Inflammatory macrophage treated with lipopolysaccharide for 1 hour (primary cell): ENCODE data around the gene MSH2.
"Not testable (repeated sequence)": the region's sequence is repeated elsewhere in the genome, so short reads cannot be mapped to it uniquely, and the experiment has no call there.

Experiments used
- DNase-seq, 2 donors: peaks; one replicate each; pipeline ENCODE4 v3.0.0-alpha.2; 2020 to 2022

Gene MSH2

DNA sequence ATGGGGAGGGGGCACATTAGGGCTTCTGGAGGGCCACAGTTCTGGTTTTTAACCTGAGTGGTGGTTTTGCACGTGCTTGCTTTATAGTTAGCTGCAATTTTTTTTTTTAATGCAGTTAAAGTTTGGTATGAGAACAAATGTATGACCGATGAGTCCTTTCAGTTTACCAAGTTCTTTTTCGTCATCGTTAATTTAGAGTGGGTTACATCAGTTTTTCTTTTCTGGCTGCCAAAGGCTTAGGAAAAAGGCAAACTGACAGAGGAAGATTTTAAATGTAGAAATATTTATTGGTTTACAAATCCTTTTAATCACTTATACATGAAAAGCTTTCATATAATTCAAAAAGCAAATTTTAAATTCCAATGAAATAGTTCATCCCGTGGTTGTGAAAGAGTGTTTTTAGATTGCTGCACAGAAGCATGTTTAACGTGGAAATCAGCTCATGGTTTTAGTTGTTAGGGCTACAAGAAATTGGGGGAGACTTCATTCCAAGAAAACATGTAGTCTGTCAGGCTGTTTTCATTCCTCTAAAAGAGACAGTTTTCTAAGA lies 82.9 kb downstream of the MSH2 start:
- no peak for DNase-seq

DNA sequence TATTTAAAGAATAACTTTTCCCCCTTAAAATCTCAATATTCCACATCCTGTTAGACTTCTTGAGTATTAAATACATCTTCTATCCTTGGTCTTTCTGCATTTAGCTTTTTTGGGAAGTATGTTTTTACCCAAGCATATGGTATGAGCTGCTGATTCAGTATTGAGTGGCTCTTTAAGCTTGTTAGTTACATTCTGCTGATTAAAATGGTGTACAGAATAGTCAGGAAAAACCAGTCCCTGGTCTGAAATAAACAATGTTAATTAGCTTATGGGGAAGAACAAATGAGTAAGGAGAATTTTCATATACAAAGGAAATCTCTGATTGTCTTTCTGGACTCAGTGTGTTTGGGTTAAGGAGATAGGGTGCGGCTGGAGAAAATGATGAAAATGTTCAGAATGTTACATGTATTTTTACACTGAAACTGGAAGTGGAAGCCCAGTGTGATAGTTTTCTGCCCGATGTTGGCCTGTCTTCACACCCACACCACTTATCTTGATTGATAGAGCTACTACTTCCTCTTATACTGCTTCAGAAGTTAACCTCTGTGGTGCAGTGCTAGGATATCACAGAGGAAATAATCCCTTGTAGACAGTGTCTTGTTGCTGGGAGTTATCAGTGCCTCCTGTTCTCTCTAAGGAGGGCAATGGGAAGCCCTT lies 84.0 kb downstream of the MSH2 start:
- peak; percentile 45 to 65 for DNase-seq

DNA sequence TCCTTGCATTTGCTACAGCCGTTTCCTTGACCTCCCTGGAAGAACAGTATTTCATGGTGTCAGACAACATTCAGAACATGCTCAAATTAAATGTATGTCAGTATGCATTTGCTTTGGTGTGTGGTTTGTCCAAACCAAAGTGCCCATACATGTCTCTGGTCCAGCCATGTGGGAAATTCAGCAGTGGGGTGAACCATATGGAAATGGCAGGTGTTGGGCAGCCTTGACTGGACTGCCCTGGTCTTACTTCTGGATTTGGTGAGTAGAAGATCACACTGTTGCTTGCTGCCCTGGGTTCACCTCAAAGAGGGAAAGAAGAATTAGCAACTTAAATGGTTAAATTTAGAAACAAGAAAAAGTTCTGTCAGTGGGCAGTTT lies 84.5 kb downstream of the MSH2 start:
- DNase-seq, result no peak

DNA sequence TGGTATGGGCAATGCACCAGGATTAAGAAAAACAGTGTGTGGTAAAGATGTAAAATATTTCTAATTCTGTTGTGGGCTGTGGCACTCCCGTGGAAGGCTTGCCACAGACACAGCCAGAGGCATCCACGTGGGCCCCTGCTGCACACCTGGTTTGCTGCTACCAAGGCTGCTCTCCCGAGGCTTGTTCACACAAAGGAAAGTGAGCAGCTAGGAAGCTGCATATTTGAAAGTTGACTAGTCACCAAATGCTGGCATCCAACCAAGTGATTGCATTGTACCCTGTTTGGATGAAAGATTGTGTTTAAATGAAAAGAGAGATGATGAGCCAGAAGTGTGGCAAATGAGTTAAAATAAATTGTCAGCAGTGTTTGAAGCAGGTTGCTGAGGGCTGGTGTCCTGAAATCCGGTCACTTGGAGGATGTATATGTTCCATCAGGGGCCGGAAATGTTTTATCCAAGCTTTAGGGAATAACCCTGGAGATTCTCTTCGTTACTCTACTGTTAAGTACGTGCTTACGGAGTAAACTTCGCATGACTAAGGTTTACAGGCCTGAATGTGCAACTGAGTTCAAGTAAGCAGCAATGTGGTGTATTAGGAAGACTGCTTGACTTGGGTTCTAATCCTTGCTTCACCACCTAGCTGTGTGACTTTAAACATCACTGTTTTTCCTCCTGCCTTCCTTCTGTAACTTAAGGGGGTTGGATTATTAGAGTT lies 86.1 kb downstream of the MSH2 start:
- DNase-seq, result no peak

DNA sequence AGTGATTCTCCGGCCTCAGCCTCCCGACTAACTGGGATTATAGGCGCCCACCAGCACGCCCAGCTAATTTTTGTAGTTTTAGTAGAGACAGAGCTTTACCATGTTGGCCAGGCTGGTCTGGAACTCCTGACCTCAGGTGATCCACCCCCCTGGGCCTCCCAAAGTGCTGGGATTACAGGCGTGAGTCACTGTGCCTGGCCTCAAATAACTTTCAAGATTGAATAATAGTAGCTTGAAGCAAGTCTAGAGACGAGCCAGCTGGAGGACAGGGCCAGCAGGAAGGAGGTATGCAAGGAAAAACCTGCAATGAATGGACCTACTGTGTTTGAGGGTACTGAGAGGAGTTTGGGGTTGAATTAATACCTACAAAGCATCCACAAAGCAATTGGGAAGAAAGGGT lies 87.5 kb downstream of the MSH2 start:
- no peak for DNase-seq

DNA sequence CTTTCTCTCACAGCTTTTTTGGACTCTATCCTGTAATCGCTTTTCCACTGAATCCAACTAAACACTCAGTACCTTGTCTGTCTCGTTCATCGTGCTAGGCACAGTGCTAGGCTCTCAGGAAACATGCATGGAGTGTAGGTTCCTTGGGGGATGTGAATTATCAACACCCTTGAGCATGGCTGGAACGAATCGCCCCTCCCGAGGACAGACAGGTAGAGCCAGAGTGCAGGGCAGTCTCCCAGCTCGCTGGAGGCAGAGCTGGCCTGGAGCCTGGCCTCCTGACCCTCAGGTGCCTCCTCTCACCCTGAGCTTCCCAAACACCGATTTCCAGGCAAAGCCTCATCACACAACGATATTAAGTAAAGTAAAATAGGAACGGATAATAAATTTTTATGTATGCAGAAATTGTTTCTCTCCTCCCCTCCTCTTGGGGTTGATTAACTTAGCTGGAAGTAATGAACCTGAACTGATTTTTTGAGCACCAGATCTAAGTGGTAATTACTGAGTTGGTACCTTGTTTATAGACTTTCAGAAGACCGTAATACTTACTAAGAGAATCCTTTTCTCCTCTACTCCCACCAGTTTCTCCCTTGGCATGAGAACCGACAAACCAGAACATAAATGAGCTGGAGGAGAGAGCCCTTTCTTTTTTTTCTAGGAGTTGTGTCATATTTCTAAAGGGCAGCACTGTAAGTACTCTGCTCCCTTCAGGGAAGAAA lies 90.5 kb downstream of the MSH2 start:
- no peak for DNase-seq

DNA sequence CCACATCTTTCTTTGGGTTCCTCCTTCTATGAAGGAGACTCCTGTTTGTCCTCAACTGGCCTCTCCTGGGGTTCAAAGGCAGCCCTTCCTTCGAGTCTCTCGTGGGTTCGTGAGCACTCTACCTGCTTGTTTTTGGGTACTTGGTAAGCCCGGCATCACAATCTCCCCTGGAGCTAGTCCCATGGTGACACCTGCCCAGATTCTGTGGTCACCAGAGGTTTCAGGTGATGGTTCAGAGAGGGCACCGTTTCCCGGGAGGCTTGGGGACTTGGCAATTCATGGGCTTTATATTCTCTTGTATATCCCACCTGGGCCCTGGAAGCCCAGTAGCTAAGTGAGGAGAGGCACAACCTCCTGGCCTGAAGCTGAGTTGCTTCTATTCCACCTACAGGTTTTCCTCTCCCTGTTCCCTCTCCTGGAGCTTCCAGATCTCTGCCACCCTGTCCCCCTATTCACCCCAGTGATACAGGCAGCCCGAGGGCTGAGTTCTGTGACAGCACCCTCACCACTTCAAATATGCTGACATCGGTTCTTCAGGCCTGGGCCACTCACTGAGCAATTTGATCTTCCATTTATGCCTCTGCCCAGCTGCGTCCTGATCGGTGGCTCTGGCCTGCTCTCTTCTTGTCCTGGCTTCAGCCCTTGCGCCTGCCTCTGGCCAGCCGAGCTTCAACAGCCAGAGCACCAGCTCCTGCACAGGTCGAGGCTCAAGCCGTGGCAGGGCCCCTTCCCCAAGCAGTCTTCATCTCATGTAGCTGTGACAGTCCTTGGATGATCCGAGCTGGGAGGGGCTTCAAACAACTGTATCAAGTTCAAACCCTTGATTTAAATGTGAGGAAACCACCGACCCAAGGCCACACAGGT lies 91.5 kb downstream of the MSH2 start:
- DNase-seq, result no peak

DNA sequence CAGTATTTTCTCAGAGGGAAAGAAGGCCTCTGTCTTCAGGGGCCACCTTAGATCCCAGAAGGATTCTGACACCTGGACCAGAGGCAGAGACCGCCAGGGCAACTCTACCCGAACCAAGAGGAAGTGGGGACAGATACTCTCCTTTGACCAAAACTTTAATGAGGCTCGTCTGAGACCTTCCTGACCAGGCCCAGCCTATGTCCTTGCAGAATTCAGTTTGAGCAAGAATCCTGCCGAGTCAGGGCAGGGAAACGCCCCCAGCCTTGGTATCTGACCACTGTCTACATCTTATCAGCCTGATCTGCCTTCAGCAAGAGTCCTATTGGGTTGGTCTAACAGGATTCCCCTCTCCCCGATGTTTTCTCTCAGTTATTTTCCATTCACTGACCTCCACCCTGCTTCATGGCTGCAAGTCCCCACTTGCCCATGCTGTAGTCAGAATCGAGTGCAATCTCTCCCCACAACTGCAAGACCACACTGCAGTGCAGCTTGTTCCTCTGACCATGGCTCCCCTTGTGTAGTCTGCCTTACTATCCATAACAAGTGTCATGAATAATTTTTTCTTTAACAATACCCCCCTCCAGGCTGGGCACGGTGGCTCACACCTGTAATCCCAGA lies 95.0 kb downstream of the MSH2 start:
- no peak for DNase-seq

DNA sequence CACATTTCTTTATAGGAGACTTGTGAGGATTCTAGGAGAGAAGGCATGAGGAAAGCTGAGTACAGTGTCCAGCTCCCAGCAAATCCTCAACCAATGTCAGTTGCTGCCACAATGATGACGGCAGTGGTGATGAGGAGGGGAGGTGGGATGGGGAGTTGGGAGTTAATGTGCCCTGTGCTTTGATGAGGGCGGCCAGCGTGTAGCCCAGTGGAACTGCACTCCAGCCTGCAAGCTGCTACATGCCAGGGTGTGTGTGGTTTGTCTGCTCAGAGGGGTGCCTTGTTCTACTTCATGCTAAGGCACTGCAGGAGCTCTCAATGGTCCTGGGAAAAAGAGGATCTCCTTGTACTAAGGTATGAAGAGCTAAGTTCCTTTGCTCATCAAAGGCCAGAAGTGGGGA lies 96.1 kb downstream of the MSH2 start:
- DNase-seq, result no peak

DNA sequence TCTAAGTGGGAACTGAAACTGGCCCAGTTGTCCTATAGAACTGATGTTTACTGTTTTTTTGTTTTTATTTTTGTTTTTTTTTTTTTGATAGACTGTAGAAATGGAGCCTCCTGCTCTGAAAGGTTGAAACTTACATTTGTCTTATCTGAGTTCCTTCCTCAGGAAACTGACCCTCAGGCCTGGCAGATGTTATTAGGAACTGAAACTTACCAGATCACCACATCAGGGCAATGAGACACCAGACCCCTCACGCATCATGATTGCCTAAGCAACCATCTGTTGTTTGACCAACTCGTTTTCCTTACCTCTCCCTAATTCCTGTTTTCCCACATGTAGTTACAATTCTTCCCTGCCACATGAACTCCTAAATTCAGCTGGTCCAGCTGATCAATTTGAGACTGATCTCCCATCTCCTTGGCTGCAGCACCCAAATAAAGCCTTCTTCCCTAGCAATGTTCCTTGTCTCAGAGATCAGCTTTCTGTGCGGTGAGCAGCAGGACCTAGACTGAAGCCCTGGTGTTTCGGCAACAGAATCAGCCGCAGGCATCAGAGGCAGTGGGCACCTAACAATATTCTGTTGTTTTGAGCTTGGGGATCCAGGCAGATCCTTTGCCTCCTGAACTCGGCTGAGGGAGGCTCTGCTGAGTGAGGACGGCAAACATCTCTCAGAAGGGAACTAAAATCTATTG lies 96.8 kb downstream of the MSH2 start:
- no peak for DNase-seq

DNA sequence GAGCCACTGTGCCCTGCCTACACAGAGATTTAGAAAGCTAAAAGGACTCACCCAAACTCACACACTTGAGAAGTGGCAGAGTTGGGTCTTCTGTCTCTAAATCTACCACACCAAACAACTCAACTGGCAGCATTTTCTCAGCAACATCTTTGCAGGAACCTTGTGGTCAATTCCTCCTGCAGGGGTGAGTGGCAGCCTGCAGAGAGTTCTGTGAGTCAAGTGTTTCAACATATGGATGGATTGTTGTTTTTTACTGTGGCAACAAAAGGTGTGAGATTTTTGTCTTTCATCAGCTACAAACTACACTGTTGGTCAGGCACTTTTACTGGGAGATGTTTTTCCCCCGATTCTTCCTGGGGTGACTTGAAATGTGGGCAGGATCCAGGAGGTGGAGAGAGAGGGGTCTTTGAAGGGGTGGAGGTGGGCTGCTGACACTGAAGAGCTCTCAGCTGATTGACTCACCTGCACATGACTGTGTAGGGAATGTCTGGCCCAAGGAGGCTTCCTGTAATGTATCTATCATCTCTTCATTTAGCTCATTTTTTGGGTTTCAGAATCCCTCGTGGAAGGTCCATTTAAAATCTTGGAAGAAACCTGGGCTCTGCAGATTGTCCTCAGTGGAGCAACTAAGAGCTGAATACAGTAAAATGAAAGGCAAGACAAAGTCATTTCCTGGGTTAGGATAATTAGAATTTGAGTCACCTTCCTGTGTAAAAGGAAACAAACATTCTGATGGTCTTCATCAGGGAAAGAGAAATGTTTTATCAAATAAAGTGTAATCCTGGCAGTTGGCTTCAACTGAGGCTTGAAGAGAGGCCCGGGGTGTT lies 98.6 kb downstream of the MSH2 start:
- DNase-seq, result no peak

DNA sequence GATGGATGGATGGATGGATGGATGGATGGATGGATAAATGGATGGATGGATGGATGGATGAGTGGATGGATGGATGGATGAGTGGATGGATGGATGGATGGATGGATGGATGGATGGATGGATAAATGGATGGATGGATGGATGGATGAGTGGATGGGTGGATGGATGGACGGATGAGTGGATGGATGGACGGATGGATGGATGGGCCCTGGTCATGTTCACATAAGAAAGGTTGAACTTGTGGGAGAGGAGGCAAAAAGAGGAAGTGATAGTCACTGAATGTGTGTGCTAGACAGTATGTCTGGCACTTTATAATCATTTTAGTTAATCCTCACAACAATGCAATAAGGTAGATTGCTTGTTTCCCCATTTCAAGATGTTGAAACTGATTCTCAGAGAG lies 99.5 kb downstream of the MSH2 start:
- not testable (repeated sequence) for DNase-seq

DNA sequence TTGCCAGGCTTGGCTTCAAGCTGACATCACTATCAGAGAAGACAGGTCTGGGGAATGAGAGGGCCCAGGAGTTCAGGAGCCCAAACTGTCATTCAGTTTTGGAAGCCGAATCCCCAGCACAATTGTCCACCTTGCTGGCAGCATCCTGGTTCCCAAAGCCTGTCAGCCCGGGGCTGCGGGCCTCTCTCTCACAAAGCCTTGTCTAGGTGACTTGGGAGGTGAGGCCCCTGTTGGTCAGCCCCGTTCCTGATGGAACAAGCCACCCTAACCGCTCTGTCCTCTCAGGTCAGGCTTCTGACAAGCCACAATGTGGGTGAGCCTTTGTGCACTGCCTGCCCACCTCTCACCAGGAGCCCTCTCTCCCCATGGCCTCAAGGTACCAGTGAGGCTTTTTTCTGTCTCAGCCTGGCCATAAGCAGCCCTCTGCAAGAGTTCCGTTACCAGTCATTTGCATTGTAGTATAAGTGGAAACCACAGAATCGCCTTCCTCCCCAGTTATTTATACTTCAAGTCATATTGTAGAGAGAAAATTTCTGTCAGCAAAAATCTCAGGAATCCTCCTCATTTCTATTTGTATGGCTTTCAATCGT lies 100.6 kb downstream of the MSH2 start:
- DNase-seq, result no peak

DNA sequence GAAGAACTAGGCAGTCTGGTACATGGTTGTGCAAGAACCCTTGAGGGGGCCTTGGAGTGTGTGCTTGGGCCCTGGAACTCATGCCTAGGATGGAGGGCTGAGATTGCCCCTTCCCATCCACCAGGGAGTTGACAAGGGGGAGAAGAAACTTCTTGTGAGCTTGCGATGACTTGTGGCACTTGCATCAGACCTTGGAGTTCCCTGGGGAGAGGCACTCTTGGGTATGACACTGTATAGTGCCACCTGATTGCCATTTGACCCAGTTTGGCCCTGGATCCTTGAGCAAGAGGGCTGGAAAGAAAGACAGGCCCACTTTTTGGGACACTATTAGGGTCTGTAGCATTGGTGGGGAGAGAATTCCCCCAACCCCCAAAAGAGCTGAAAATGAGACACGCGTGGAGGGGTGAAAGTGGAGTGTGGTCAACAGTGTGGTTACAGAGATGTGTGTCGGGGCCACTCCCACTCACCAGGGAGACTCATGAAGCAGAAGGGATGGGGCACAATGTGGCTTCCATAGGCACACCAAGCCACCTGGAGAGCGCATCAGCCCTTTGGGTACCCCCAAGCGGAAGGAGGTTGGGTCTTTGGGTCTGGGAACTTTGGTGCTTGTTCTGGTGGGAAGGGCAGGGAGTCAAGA lies 101.3 kb downstream of the MSH2 start:
- DNase-seq, result no peak

DNA sequence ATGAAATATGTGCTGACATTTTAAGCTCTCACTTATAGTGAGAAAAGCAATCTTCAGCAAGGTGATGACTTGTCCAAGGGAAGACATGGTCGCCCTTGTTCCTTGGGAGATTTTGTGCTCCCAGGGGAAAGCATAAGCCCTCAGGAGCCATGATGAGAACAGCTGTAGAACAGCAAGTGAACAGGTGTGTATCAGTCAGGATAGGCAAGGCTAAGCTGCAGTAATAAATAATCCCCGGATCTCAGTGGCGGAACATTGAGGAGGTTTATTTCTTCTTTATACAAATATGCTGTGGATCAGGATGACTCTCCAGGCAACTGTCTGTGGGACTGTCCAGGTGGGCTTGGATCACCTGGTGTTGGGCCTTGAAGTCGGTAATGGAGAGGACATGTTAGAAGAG lies 103.1 kb downstream of the MSH2 start:
- DNase-seq, result no peak

DNA sequence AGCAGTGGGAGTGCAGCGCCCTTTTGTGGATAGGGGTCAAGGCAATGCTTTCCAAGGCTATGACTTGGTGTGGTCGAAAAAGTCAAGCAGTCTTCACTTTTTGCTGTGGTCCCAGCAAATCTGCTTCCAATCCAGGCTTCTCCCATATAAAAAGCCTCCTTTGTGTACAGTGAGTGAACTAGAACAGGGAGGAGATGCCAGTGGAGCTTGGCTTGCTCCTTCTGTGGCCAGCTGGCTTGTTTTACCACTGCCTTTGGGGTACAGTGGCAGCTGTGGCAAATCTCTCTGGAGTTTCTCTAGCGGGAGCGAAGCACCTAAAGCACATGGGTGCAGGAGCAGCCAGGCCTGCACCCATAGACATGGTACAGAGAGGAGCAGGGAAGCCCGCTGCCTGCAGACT lies 103.5 kb downstream of the MSH2 start:
- DNase-seq, result no peak

DNA sequence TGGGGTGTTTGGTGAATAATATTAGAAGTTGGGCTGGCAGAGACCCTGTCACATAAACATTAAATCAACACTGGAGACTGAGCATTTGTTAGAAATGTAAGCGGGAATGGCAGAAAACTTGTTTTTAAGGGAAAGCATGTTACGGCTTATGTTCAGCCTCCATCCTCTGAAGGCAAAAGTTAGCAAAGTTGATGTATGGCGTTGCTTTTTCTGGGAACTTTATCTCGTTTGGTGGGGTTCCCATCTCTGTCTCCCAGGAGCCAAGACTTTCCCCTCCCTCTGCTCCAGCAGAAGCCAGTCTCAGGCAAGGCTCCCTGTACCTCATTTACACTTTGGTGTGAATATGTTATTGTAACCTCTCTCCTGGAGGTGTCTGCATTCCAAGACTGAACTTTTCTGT lies 105.1 kb downstream of the MSH2 start:
- DNase-seq, result no peak

DNA sequence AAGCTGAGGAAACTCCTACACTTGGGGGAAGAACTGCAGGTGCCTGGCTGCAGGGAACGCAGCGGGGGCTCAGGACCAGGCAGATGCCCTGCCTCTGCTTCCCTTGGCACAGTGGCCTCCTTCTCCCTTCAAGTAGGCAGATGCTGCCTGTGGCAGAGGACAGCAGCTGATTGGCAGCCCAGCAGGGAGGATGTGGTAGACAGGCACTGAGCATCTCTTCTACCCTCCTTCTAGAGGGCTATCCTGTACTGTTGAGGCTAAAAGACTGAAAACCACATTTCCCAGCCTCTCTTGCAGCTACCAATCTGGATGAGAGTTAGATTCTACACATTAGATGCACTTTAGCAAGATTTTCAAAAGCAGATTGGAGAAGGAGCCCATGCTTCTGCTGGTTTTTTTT lies 105.7 kb downstream of the MSH2 start:
- no peak for DNase-seq

DNA sequence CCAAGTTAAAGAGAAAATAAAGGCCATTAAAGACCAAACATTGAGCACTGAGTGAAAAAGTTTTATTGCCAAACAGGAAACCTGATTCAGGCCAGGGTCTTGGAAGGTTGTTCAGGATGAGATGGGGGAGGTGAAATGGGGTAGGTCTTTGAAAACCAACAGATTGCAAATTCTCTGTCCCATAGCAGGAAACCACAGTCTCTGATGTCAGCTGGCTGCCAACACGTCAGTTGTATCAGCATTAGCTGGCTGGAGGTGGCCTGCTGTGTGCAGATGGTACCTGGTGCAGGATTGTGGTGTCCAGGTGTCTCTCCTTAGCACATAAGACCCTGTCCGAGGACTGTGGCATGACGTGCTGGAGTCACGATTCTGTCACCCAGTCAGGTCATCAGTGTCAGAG lies 106.3 kb downstream of the MSH2 start:
- no peak for DNase-seq

DNA sequence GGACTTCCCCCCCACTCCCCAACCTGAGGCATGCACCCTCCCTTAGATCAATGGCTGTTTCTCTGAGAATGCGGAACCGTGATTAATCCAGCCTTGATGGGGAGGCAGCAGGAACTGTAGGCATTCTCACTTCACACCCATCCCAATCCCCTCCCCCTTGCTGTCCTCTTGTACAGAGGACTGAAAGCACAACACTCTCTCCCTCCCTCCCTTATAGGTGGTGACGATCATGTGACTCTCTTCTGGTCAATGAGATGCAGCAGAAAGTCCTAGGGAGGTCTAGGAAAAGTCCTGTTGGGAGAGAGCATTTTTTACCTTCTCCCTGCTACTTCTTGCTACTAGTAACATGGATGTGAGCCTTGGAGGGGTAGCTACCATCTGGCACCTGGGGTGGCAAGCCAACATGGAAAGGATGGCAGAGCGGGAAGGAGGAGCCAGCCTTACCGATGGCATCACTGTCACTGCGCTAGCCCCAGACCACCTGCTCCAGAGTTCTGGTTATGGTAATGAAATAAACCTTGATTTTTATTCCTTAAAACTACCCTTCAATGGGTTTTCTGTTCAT lies 106.9 kb downstream of the MSH2 start:
- no peak for DNase-seq
